SK-N-SH (cell line): ENCODE measurements around the gene KLHDC9.

Experiments
- CTCF ChIP-seq: fragments of 200-600 bp; sonication (generic); IDR thresholded peaks from 2 replicates; pipeline ENCODE4 v1.6.1; 2017; ENCODE audit warnings: antibody characterized with exemption, mild to moderate bottlenecking, moderate library complexity
- ELF1 ChIP-seq: IDR thresholded peaks from 2 replicates; pipeline ENCODE4 v1.4.0; 2012
- EP300 ChIP-seq, 2 experiments: IDR thresholded peaks; 2 replicates each; pipeline versions ENCODE4 v1.4.0 to v1.6.1; 2012; ENCODE audit warnings: borderline replicate concordance in 1 of 2, low read depth in 1 of 2, low read length in 1 of 2
- MXI1 ChIP-seq: IDR thresholded peaks from 2 replicates; pipeline ENCODE4 v1.6.1; 2012; ENCODE audit warnings: mild to moderate bottlenecking, low read depth, low read length, improper control_type of control experiment
- POLR2AphosphoS5 ChIP-seq: IDR thresholded peaks from 2 replicates; pipeline ENCODE4 v1.6.1; 2012; ENCODE audit warnings: low read depth, low read length
- RAD21 ChIP-seq: IDR thresholded peaks from 2 replicates; pipeline ENCODE4 v1.6.1; 2012; ENCODE audit warnings: mild to moderate bottlenecking, low read length
- RFX5 ChIP-seq: IDR thresholded peaks from 2 replicates; pipeline ENCODE4 v1.6.1; 2012; ENCODE audit warnings: mild to moderate bottlenecking, improper control_type of control experiment, low read length
- TAF1 ChIP-seq: IDR thresholded peaks from 2 replicates; pipeline ENCODE4 v1.6.1; 2012; ENCODE audit warnings: low read depth, mild to moderate bottlenecking, low read length, moderate library complexity, borderline replicate concordance
- TEAD4 ChIP-seq: IDR thresholded peaks from 2 replicates; pipeline ENCODE4 v1.4.0; 2012; ENCODE audit warnings: mild to moderate bottlenecking, borderline replicate concordance; ENCODE audit not compliant: insufficient read depth
- YY1 ChIP-seq: IDR thresholded peaks from 2 replicates; pipeline ENCODE4 v1.4.0; 2012; ENCODE audit warnings: low read depth, mild to moderate bottlenecking
- TF ChIP-seq, protein P1 (sequence below): IDR thresholded peaks from 2 replicates; pipeline ENCODE4 v1.4.0; 2012; ENCODE audit warnings: low read depth
- TF ChIP-seq, protein P2 (sequence below): fragments of 150-350 bp; IDR thresholded peaks from 2 replicates; pipeline ENCODE4 v1.6.1; 2017; ENCODE audit warnings: antibody characterized with exemption, low read length, low read depth, borderline replicate concordance
- TF ChIP-seq, protein P3 (sequence below): IDR thresholded peaks from 2 replicates; pipeline ENCODE4 v1.6.1; 2012; ENCODE audit warnings: mild to moderate bottlenecking, low read depth, low read length, moderate library complexity

- TF ChIP-seq, protein P1, sequence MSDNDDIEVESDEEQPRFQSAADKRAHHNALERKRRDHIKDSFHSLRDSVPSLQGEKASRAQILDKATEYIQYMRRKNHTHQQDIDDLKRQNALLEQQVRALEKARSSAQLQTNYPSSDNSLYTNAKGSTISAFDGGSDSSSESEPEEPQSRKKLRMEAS: no peak
- no peak for TF ChIP-seq EP300 (IDR thresholded peaks at IDR 0.05; ENCODE audit: borderline replicate concordance in 1 of 2, low read depth in 1 of 2, low read length in 1 of 2)
- no peak for TF ChIP-seq TAF1
- TF ChIP-seq CTCF: no peak
- no peak for TF ChIP-seq RFX5
- TF ChIP-seq, protein P2, sequence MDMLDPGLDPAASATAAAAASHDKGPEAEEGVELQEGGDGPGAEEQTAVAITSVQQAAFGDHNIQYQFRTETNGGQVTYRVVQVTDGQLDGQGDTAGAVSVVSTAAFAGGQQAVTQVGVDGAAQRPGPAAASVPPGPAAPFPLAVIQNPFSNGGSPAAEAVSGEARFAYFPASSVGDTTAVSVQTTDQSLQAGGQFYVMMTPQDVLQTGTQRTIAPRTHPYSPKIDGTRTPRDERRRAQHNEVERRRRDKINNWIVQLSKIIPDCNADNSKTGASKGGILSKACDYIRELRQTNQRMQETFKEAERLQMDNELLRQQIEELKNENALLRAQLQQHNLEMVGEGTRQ: no peak
- no peak for TF ChIP-seq MXI1
- TF ChIP-seq, protein P3, sequence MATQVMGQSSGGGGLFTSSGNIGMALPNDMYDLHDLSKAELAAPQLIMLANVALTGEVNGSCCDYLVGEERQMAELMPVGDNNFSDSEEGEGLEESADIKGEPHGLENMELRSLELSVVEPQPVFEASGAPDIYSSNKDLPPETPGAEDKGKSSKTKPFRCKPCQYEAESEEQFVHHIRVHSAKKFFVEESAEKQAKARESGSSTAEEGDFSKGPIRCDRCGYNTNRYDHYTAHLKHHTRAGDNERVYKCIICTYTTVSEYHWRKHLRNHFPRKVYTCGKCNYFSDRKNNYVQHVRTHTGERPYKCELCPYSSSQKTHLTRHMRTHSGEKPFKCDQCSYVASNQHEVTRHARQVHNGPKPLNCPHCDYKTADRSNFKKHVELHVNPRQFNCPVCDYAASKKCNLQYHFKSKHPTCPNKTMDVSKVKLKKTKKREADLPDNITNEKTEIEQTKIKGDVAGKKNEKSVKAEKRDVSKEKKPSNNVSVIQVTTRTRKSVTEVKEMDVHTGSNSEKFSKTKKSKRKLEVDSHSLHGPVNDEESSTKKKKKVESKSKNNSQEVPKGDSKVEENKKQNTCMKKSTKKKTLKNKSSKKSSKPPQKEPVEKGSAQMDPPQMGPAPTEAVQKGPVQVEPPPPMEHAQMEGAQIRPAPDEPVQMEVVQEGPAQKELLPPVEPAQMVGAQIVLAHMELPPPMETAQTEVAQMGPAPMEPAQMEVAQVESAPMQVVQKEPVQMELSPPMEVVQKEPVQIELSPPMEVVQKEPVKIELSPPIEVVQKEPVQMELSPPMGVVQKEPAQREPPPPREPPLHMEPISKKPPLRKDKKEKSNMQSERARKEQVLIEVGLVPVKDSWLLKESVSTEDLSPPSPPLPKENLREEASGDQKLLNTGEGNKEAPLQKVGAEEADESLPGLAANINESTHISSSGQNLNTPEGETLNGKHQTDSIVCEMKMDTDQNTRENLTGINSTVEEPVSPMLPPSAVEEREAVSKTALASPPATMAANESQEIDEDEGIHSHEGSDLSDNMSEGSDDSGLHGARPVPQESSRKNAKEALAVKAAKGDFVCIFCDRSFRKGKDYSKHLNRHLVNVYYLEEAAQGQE: no peak
- TF ChIP-seq RAD21: no peak
- no peak for TF ChIP-seq YY1
- no peak for TF ChIP-seq POLR2AphosphoS5
- TF ChIP-seq ELF1: no peak
- TF ChIP-seq TEAD4: no peak
These were observed 8.3 kb downstream of the KLHDC9 start for GRCh38 chr1:161106431-161106830.
